ENCODE data around the gene YWHAE. TPM values are rescaled to one million over a fixed set of nuclear protein-coding genes. Genes with fewer than 3 reads are reported as not detected.

The YWHAE gene
- total RNA-seq (2014; rRNA removed) (210 and 342 TPM in 2 replicates), Bru-seq, nascent RNA (percentile 92 among the genes with signal in this experiment), BruChase-seq, experiment 1, labeled RNA remaining after a 6-hour chase (percentile 95 among the genes with signal in this experiment), BruChase-seq, experiment 2, labeled RNA remaining after a 2-hour chase (percentile 90 among the genes with signal in this experiment)
- long read RNA-seq, transcript YWHAE-201 (6 exons, 2,211 nt), result major isoform, 308 of 353 reads
- long read RNA-seq, transcript YWHAE-208 (7 exons, 1,818 nt), result minor isoform, 12 of 353 reads
- long read RNA-seq, transcript YWHAE-205 (2 exons, 465 nt), result minor isoform, 7 of 353 reads
- long read RNA-seq, partial matches to known transcripts, result 7 of 353 reads
- long read RNA-seq, other reads (novel, unspliced or antisense), result 17 of 353 reads

- ChIA-PET CTCF (no interaction called here), POLR2A (ENCODE audit: unreplicated experiment) (no interaction called here)
- peak within 1 kb of the TSS; percentile 73 for H2AFZ ChIP-seq (ENCODE audit: low read length)
- H3K4me1 ChIP-seq (ENCODE audit: insufficient read depth, low read length), result peaks cover 8% of the 10 kb centered on the region
- H3K27me3 ChIP-seq (ENCODE audit: low read length), result no peaks in the 10 kb centered on the region
- DNase-seq (peak; percentile 92), ATAC-seq (peak; percentile 98)
- H3K9me2 ChIP-seq (replicated peaks; ENCODE audit: low read length), result no peaks in the 10 kb centered on the region
- H3K79me2 ChIP-seq (ENCODE audit: low read length), result peaks cover 52% of the 10 kb centered on the region
- peaks cover 41% of the 10 kb centered on the region for H4K20me1 ChIP-seq (ENCODE audit: low read length)
- intact Hi-C loops (cut with micrococcal nuclease), result no loop called here
- no peaks in the 10 kb centered on the region for H3F3A ChIP-seq (ENCODE audit: low read length, unreplicated experiment)
- H3K36me3 ChIP-seq (ENCODE audit: low read depth, low read length), result peaks cover 8% of the 10 kb centered on the region
- H3K27ac ChIP-seq (ENCODE audit: low read length), result peak within 1 kb of the TSS; percentile 83
- TF ChIP-seq CTCF (conservative IDR thresholded peaks at IDR 0.05; ENCODE audit: low read depth, low read length), result no peak
- TF ChIP-seq EZH2phosphoT487 (IDR thresholded peaks at IDR 0.05; ENCODE audit: borderline replicate concordance, low read length), result no peak
- TF ChIP-seq EZH2 (IDR thresholded peaks at IDR 0.05; ENCODE audit: low read length, unreplicated experiment), result no peak
- H3K9ac ChIP-seq (ENCODE audit: low read length), result peak within 1 kb of the TSS; percentile 98
- BruUV-seq (replicated peaks), result no TSS peak
- no peaks in the 10 kb centered on the region for H3K9me3 ChIP-seq (ENCODE audit: low read length)
- H3K4me2 ChIP-seq (ENCODE audit: low read length), result peak within 1 kb of the TSS; percentile 92
- peak within 1 kb of the TSS; percentile 79 for H3K4me3 ChIP-seq (ENCODE audit: low read length)
Observed at GRCh38 chr17:1399679-1400512, at the start of gene YWHAE. Gene YWHAE (minus strand): TSS chr17:1400222. CDS start chr17:1400110, 112 bp downstream.

- ChIA-PET POLR2A (ENCODE audit: unreplicated experiment) (interaction anchor here (0.6 kb wide), 1 partner anchor 60 kb away, joined by 5 read pairs; no protein-coding TSS in a partner anchor), CTCF (no interaction called here)
- DNase-seq, result no peak
- Histone ChIP-seq H4K20me1 (ENCODE audit: low read length) (peaks cover 18% of the 10 kb centered on the region), H3K36me3 (ENCODE audit: low read depth, low read length) (peaks cover 5% of the 10 kb centered on the region; the same call in 1 of the 2 replicates), H3K27ac (ENCODE audit: low read length) (no peak overlapping the region), H3K4me1 (ENCODE audit: insufficient read depth, low read length) (no peaks in the 10 kb centered on the region), H3K79me2 (ENCODE audit: low read length) (peaks cover 99% of the 10 kb centered on the region), H3F3A (ENCODE audit: low read length, unreplicated experiment) (no peaks in the 10 kb centered on the region), H3K9me2 (replicated peaks; ENCODE audit: low read length) (no peaks in the 10 kb centered on the region), H2AFZ (ENCODE audit: low read length) (no peak overlapping the region), H3K4me2 (ENCODE audit: low read length) (no peak overlapping the region), H3K9ac (ENCODE audit: low read length) (no peak overlapping the region), H3K9me3 (ENCODE audit: low read length) (no peaks in the 10 kb centered on the region), H3K27me3 (ENCODE audit: low read length) (no peaks in the 10 kb centered on the region), H3K4me3 (ENCODE audit: low read length) (no peak overlapping the region)
- BruUV-seq (replicated peaks), result no TSS peak
- ATAC-seq, result peak; percentile 18; the same call in 1 of the 2 replicates
- intact Hi-C loops (cut with micrococcal nuclease), result no loop called here
- TF ChIP-seq EZH2phosphoT487 (IDR thresholded peaks at IDR 0.05; ENCODE audit: borderline replicate concordance, low read length) (no peak), EZH2 (IDR thresholded peaks at IDR 0.05; ENCODE audit: low read length, unreplicated experiment) (no peak), CTCF (conservative IDR thresholded peaks at IDR 0.05; ENCODE audit: low read depth, low read length) (no peak)
Observed at GRCh38 chr17:1449412-1449967, 49.5 kb upstream of the YWHAE start.

Data from PC-3 (cell line).